HEK293 (cell line): ENCODE results near the gene MAF.

ENCODE experiments used
- CTCF ChIP-seq: fragments of 450-650 bp; formaldehyde crosslinking; IDR thresholded peaks from 2 replicates; pipeline ENCODE4 v1.5.1; 2016; ENCODE audit warnings: missing biosample characterization, missing genetic modification characterization
- EGR2 ChIP-seq: fragments of 450-650 bp; formaldehyde crosslinking; IDR thresholded peaks from 2 replicates; pipeline ENCODE4 v1.5.1; 2016; ENCODE audit warnings: low read depth, missing biosample characterization, missing genetic modification characterization
- HOXA7 ChIP-seq: sonication (generic); formaldehyde crosslinking; IDR thresholded peaks from 2 replicates; pipeline ENCODE4 v1.8.1; 2022; ENCODE audit warnings: missing genetic modification reagents, borderline replicate concordance
- PBX3 ChIP-seq: sonication (generic); formaldehyde crosslinking; IDR thresholded peaks from 2 replicates; pipeline ENCODE4 v1.8.1; 2022; ENCODE audit warnings: mild to moderate bottlenecking, moderate library complexity, missing genetic modification reagents
- TCF7L2 ChIP-seq: IDR thresholded peaks from 2 replicates; pipeline ENCODE4 v1.6.1; 2011; ENCODE audit warnings: low read depth, mild to moderate bottlenecking, inconsistent platforms, low read length, moderate library complexity, borderline replicate concordance
- ZBTB21 ChIP-seq: fragments of 450-650 bp; formaldehyde crosslinking; IDR thresholded peaks from 2 replicates; pipeline ENCODE4 v1.5.1; 2017; ENCODE audit warnings: missing biosample characterization, missing genetic modification characterization
- ZNF558 ChIP-seq: fragments of 450-650 bp; formaldehyde crosslinking; IDR thresholded peaks from 2 replicates; pipeline ENCODE4 v1.5.1; 2016; ENCODE audit warnings: missing biosample characterization, missing genetic modification characterization
- ZNF610 ChIP-seq: fragments of 450-650 bp; formaldehyde crosslinking; IDR thresholded peaks from 2 replicates; pipeline ENCODE4 v1.5.1; 2016; ENCODE audit warnings: missing biosample characterization, missing genetic modification characterization, borderline replicate concordance
- ZNF707 ChIP-seq: fragments of 450-650 bp; formaldehyde crosslinking; IDR thresholded peaks from 2 replicates; pipeline ENCODE4 v1.5.1; 2016; ENCODE audit warnings: missing biosample characterization, missing genetic modification characterization

DNA sequence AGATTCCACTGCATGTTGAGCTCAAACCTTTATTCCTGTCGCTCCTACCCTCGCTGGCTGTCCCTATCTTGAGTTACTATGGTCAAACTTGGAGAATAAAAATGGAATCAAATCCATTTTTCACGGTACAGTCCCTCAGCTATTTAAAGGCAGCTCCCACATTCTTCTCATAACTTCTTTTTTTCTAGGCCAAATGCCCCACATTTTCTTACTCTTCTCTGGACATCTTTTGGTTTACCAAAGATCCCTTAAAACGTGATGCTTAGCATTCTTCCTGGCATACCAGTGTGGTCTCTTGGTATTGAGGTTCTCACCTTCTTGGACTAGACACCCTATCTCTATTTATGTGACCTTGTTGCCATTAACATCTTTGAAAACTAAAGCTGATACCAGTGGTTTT lies 48.3 kb upstream of the MAF start:
- TF ChIP-seq EGR2 (tag by site-specific recombination) = no peak
- TF ChIP-seq CTCF (tag by site-specific recombination) = no peak
- TF ChIP-seq ZBTB21 = no peak
- TF ChIP-seq PBX3 (CRISPR knock-in tag) = no peak
- TF ChIP-seq ZNF707 (tag by site-specific recombination) = no peak
- no peak for TF ChIP-seq ZNF610
- TF ChIP-seq TCF7L2 = no peak
- no peak for TF ChIP-seq ZNF558 (tag by site-specific recombination)
- no peak for TF ChIP-seq HOXA7
